ENCODE measurements around the gene NEK6.

DNA sequence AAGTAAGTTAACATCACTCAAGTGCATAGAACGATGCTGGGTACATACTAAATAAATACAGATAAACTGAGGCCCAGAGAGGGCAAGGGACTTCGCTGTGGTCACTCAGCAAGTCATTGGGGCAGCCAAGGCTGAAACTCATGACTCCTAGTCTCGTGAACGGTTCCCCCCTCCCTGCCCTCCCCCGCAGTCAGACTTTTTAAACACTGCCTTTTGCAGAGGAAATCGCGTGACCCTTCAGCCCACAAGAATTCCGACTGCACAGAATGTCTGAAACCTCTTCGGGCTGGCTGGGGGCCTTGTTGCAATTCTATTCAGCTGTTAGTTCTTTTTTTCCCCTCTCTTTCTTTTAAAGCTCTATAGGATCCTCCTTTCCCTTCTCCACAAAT, 28.1 kb downstream of the NEK6 start:
- TF ChIP-seq, protein P1, sequence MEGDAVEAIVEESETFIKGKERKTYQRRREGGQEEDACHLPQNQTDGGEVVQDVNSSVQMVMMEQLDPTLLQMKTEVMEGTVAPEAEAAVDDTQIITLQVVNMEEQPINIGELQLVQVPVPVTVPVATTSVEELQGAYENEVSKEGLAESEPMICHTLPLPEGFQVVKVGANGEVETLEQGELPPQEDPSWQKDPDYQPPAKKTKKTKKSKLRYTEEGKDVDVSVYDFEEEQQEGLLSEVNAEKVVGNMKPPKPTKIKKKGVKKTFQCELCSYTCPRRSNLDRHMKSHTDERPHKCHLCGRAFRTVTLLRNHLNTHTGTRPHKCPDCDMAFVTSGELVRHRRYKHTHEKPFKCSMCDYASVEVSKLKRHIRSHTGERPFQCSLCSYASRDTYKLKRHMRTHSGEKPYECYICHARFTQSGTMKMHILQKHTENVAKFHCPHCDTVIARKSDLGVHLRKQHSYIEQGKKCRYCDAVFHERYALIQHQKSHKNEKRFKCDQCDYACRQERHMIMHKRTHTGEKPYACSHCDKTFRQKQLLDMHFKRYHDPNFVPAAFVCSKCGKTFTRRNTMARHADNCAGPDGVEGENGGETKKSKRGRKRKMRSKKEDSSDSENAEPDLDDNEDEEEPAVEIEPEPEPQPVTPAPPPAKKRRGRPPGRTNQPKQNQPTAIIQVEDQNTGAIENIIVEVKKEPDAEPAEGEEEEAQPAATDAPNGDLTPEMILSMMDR (IDR thresholded peaks at IDR 0.05; ENCODE audit: low read depth, low read length), result no peak
- TF ChIP-seq MYC (IDR thresholded peaks at IDR 0.05; ENCODE audit: low read depth, low read length), result no peak
- TF ChIP-seq POLR2A (IDR thresholded peaks at IDR 0.05; ENCODE audit: extremely low read depth, insufficient read length), result no peak
- TF ChIP-seq, protein P2, sequence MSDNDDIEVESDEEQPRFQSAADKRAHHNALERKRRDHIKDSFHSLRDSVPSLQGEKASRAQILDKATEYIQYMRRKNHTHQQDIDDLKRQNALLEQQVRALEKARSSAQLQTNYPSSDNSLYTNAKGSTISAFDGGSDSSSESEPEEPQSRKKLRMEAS (IDR thresholded peaks at IDR 0.05; ENCODE audit: low read depth, low read length), result peak; percentile 2; the same call in 1 of the 2 replicates

Data from NB4 (cell line).